GM18867 (cell line): ENCODE results near the gene GLIPR1L1.

Experiments
- ATAC-seq: cut with Tn5 transposase; IDR thresholded peaks from one replicate; pipeline ENCODE4 v1.9.1; 2021; ENCODE audit warnings: mild to moderate bottlenecking, moderate library complexity; ENCODE audit not compliant: unreplicated experiment

The GLIPR1L1 gene

DNA sequence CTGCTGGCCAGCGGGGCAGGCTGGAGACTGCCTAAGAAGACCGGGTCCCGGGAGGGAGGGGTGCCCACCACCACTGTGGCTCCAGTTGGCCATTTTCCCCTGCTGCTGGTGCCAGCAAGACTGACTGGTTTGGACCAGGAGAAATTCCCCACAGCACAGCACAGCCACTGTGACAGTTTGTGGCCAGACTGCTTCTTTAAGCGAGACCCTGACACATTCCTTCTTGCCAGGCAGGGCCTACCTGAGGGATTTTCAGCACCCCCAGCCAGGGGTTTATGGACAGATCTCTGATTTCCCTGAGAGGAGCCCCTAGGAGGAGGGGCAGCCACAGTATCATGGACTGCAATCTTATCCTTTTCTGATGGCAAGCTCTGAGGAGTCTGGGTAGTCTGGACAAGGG lies 15.5 kb downstream of the GLIPR1L1 start:
- ATAC-seq = no peak

DNA sequence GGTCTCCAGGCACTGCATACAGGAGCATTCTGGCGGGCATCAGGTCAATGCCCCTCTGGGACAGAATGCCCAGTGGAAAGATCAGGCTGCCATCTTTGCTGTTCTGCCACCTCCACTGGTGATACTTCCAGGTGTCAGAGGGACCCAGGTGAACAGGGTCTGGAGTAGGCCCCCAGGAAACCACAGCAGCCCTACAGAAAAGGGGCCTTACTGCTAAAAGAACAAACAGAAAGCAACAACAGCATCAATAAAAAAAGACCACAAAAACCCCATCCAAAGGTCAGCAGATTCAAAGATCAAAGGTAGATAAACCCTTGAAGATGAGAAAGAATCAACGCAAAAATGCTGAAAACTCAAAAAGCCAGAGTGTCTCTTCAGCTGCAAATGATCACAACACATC lies 15.9 kb downstream of the GLIPR1L1 start:
- no peak for ATAC-seq

DNA sequence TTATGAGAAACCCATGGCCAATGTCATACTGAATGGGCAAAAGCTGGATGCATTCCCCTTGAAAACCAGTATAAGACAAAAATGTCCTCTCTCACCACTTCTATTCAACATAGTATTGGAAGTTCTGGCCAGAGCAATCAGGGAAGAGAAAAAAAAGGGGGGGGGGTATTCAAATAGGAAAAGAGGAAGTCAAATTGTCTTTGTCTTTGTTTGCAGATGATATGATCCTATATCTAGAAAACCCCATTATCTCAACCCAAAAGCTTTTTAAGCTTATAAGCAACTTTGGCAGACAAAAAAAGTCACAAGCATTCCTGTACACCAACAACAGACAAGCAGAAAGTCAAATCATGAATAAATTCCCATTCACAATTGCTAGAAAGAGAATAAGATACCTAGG lies 19.5 kb downstream of the GLIPR1L1 start:
- no peak for ATAC-seq

DNA sequence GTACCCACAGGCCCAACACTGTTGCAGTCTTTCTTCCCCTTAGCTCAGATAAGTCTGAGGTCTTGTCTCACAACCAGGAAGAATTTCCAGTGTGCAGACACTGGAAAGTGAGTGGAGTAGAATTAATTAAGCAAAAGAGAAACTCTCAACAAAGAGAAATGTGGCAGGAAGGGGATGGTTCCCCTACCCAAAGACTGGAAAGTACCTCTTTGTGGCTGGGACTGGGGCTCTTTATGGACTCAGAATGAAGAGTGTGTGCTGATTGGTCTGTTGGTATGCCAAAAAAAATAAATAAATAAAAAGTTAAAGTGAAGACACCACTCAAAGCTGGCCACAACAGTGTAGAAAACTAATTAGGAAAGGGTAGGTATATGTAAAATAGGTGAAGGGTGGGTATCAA lies 26.4 kb downstream of the GLIPR1L1 start:
- no peak for ATAC-seq

DNA sequence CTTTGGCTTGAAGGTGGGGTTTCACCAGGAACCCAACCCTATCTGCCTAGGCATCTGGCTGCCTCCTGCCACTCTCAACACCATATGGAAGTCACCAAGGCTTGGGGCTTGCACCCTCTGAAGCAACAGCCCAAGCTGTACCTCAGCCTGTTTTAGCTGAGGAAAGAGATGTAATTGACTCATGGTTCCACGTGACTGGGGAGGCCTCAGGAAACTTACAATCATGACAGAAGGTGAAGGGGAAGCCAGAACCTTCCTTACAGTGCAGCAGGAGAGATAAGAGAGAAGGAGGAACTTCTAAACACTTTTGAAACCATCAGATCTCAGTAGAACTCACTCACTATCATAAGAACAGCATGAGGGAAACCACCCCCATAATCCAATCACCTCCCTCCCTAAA lies 26.9 kb downstream of the GLIPR1L1 start:
- ATAC-seq = no peak

DNA sequence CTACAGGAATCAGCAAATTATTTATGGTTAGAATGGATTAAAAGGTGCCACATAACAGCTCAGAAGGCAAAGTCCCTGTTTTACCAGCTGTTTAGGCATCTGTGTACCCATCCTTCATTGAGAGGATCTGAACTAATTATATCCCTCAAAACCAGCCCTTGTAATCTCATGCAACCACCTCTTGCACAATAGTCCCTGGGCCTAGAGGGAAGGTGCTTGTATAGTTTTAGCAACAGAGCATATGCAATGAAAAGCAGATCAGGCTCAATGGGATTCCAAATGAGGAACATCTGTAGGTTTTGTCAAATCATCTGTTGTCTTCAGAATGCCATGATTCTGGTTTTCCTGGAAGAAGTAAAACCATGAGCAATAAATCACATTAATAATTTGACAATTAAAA lies 30.4 kb downstream of the GLIPR1L1 start:
- ATAC-seq = no peak

DNA sequence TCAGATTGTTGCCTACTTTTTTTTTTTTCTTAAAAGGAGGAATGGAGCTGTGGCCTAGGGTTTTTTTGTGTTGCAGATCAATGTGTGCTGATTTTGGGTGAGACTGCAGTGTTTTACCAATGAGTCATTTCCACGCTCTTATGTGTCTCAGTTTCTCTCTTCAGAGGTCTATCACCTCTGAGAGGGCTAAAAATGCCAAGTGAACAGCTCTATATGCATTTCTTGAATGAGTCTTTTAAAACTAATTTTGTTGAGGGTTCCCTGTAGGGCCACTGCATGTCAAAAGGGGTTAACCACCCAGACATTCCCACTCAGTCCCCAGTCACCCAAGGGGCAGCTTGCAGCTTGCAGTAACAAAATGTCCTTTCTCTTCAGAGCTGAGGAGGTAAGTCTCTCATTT lies 32.2 kb downstream of the GLIPR1L1 start:
- peak; percentile 91 for ATAC-seq

DNA sequence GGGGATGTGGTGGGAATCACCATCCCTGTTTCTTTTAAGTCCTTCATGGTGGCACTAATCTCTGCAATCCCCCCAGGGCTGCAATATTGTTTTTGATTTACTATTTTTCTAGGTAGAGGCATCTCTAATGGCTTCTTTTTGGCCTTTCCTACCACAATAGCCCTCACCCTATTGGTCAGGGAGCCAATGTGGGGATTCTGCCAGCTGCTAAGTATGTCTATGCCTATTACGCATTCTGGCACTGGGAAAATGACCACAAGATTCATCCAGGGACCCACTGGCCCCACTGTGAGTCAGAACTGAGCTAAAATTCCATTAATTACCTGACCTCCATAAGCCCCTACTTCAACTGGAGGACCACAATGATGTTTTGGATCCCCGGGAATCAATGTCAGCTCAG lies 40.5 kb downstream of the GLIPR1L1 start:
- no peak for ATAC-seq

DNA sequence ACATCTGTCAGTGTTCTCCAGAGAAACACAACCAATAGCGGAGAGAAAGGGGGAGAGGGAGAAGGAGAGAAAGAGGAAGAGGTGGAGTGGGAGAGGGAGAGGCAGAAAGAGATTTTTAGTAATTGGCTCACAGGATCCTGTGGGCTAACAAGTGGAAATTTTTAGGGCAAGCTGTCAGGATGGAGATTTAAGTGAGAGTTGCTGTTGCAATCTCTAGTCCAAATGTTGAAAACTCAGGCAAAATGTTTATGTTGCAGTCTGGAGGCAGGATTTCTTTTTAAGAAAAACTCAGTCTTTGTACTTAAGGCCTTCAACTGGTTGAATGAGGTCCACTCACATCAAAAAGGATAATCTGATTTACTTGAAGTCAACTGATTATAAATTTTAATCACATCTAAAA lies 43.9 kb downstream of the GLIPR1L1 start:
- ATAC-seq = no peak

DNA sequence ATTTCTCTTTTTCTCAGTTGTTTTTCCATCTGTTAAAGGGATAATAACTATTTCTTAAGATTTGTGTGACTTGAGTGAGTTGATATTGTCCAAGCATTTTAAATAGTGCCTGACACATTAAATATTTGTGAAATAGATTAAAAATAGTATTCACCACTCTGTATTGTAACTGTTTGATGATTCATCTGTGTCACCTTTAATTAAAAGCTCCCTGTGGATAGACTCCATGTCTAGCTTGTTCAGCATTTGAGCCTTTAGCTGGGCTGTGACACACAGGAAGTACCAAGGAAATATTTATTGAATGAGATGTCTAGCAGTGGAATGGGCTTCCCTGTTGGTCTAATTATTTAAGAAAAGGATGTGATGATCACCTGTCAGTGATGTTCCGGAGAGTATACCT lies 54.6 kb downstream of the GLIPR1L1 start:
- ATAC-seq = no peak

DNA sequence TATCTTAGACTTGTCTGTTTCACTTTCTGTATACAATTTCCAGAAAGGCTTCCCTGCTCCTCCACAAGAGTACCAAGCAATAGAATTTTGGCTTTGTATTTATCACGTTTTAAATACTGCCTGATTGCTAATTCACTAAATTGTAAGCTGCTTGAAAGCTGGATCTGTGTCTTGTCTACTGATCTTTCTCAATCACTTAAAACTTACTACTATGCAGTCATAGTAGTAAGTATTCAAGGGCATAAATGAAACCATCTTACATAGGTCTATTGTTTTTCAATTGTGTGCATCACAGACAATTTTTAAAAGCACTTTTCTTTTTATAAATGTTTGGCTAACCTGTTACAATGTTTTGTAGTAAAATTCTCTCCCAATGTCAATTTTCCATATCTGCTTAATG lies 55.2 kb downstream of the GLIPR1L1 start:
- no peak for ATAC-seq

DNA sequence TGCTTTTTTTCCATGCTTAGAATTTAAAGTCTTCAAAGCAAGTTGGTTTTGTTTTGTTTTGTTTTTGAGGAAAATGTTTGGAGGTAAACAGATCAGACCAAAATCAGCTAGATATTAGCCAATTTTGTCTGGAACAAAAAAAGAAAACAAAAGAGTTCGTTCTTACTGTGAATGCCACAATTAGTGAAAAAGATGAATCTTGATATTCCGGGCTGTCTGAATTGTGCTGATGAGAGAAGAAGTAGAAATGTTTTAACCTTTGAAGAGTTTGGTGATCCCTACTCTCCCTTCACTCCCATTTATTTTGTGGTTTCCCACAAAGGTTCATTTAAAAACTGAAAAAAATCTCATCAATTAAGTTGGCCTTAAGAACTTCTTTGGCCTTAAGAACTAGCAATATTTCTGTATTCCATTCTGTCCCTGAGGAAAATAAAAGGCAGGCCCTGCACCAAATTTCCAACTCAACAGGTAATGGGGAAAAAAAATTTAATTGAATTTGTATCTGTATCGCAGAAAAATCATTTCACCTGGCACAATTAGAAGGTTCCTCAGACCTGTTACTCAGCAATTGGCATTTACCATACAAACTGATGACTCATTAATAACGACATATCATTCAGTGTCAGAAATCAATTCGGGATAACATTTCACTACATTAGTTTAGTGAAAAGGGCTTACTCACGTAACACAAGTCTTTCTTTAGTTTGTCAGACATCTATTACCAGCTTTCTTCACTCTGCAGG lies 55.9 kb downstream of the GLIPR1L1 start:
- no peak for ATAC-seq

DNA sequence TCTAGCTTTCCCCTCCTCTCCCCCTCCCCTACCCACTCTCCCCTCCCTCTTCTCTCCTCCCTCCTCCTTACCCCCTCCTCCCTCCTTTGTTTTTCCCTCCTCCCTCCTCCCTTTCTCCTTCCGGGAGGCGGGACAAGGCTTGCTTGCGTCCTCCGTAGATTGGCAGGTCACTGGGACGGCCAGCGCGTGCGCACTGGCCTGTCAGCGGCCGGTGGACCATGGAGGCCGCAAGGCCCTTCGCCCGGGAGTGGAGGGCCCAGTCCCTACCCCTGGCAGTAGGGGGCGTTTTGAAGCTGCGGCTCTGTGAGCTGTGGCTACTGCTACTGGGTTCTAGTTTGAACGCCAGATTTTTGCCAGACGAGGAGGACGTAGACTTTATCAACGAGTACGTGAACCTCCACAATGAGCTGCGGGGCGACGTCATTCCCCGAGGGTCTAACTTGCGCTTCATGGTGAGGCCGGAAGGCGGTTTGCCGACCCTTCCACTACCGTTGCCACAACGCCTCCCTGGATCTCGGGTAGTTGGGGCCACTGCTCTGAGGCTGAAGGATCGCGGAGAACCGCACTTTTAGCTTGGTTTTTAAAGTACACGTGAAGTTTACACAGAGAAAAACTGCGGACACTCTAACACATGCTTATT lies 56.5 kb downstream of the GLIPR1L1 start, which contains the start of gene GLIPR1L2:
Gene GLIPR1L2 (plus strand): TSS at position 191 of the 640 bp plus-strand sequence. CDS start 28 bp downstream, at position 219.
- ATAC-seq = peak; percentile 98

DNA sequence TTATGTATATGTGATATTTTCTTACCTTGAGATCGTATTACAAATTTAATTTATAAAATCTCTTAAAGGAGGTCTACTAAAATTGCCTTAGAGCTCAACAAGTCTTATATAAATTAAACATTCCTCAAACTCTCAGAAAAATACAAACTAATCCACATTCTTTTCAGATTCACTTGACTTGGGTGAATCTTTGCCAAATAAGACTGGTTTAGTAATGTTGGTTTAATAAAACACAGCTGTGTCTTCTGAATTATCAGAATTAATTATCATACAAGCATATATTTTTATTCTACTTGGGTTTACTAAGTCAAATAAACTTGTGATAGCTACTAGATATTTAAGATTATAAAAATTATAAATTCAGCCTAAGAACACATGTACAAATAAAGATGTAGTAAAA lies 69.8 kb downstream of the GLIPR1L1 start:
- ATAC-seq = no peak

DNA sequence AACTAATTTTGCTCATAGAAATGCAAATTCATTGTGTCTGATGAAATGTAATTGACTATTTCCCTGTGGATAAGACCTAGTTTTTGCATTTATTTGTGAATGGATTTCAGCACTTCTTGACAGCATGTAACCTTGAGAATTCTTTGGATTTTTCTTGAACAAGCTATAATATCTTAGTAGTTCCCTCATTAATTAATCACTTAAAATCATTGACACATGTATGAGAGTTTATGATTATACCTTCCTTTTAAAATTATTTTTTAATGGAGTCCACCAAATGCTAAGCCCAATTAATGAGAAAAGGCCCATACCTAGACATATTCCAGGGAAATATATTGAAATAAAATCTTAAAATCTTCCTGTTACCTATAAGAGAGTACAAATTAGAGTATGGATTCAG lies 73.2 kb downstream of the GLIPR1L1 start:
- ATAC-seq = no peak

DNA sequence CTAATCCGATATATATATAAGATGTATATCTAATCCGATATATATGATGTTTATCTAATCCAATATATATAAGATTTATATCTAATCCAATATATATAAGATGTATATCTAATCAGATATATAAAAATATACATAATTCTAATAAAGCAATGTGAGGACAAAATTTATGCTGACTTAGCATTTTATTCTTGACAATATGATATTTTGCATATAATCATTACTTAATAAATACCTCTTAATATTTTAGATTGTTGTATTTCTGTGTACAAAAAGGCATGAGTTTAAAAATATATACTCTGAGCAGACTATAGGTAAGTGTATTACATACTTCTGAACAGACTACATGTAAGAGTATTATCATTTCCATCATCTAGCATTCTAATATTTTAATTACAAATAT lies 75.4 kb downstream of the GLIPR1L1 start:
- no peak for ATAC-seq

DNA sequence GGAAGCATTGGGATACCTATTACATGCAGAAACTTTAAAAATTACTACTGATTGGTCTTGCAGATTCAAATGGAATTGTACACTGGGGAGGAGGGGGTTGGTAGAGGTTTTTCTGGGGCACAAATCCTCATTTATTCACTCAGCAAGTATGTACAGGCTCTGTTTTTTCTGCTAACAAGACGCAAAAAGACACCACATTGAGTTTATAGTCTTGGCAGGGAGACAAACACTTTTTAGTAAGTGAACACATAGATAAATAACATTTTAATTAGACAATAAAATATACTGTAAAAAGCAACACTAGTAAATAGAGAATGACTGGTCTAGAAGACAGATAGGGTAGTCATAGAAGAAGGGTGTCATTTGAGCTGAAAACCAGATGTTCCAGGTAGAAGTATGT lies 80.2 kb downstream of the GLIPR1L1 start:
- no peak for ATAC-seq

DNA sequence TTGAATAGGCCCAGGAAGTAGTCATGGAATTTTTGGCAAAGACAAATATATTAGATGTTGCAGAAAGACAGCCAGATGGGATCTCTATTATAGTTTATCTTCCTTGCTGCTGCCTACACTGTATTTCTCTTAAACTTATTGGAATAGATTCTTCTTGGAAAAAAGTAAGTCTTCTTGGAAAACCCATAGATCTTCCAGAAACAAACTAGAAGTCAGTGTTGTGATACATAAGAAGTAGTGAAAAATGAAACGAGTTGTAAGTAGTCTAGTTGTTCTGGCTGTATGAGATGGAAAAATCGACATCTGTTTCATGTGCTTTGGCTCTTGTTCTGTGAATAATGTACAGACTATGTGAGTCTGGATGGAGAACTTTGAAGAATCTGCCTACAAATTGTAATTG lies 85.4 kb downstream of the GLIPR1L1 start:
- no peak for ATAC-seq
